Measurements from ENCODE around the gene GPR37. TPM values are rescaled to one million over a fixed set of nuclear protein-coding genes. Genes with fewer than 3 reads are reported as not detected.

GPR37 gene
- total RNA-seq, 6 experiments from 2014 or later, result not detected

GRCh38 chr7:124773938-124774337 is 8.3 kb upstream of the GPR37 start:
- H3K4me1 Mint-ChIP-seq (ENCODE audit: low read depth), result no peaks in the 10 kb centered on the region
- no peak for DNase-seq
- no peaks in the 10 kb centered on the region for H3K9me3 Mint-ChIP-seq
- TF ChIP-seq, protein P1, sequence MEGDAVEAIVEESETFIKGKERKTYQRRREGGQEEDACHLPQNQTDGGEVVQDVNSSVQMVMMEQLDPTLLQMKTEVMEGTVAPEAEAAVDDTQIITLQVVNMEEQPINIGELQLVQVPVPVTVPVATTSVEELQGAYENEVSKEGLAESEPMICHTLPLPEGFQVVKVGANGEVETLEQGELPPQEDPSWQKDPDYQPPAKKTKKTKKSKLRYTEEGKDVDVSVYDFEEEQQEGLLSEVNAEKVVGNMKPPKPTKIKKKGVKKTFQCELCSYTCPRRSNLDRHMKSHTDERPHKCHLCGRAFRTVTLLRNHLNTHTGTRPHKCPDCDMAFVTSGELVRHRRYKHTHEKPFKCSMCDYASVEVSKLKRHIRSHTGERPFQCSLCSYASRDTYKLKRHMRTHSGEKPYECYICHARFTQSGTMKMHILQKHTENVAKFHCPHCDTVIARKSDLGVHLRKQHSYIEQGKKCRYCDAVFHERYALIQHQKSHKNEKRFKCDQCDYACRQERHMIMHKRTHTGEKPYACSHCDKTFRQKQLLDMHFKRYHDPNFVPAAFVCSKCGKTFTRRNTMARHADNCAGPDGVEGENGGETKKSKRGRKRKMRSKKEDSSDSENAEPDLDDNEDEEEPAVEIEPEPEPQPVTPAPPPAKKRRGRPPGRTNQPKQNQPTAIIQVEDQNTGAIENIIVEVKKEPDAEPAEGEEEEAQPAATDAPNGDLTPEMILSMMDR (IDR thresholded peaks at IDR 0.05), result no peak
- H3K4me3 Mint-ChIP-seq, result no peak overlapping the region
- H3K36me3 Mint-ChIP-seq (ENCODE audit: low read depth), result no peaks in the 10 kb centered on the region
- no peak overlapping the region for H3K27ac Mint-ChIP-seq
- no peaks in the 10 kb centered on the region for H3K27me3 Mint-ChIP-seq (ENCODE audit: insufficient read depth)

DNA sequence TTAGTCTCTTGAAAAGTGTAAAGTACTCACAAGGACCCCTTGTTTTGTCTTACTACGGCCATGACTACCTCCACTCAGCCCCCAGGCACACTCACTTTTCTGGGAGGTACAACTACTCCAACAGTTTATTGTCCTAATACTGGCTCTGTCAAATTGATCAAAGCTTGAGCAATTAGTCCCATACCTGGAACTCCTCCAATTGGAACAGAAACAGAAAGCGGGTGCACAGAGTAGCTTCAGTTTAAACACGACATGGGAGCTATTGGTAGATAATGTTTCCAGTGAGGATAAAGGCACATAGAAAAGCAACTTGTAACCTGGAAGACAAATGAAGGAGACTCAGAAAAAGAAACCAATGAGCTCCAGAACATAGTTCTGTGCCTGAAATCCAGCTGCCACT is 7.7 kb upstream of the GPR37 start:
- no peak for DNase-seq
- TF ChIP-seq, protein P1 (IDR thresholded peaks at IDR 0.05), result no peak
- Mint-ChIP-seq H3K27me3 (ENCODE audit: insufficient read depth) (no peaks in the 10 kb centered on the region), H3K27ac (no peak overlapping the region), H3K4me3 (no peak overlapping the region), H3K4me1 (ENCODE audit: low read depth) (no peaks in the 10 kb centered on the region), H3K9me3 (no peaks in the 10 kb centered on the region), H3K36me3 (ENCODE audit: low read depth) (no peaks in the 10 kb centered on the region)

DNA sequence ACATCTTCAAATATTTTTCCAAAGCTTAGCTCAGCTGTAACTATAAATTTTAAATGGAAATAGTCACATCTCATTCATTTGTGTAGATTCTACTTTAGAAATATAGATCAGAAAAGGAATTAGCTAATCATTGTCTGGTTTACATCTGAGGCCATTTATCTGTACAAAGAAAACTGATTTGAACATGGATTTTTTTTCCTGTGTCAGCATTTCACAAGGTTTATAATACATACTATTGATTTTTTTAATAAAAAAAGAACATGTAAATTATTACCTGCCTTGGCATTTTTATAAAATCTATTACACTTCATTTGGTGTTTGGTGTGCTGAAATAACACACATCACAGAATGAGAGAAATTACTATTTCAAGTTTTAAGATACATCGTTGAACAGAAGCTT is 3.5 kb upstream of the GPR37 start:
- DNase-seq, result no peak
- Mint-ChIP-seq H3K27ac (no peak overlapping the region), H3K36me3 (ENCODE audit: low read depth) (no peaks in the 10 kb centered on the region), H3K9me3 (peaks cover 7% of the 10 kb centered on the region; the same call in 1 of the 2 replicates), H3K4me3 (no peak overlapping the region), H3K27me3 (ENCODE audit: insufficient read depth) (peaks cover 2% of the 10 kb centered on the region), H3K4me1 (ENCODE audit: low read depth) (no peaks in the 10 kb centered on the region)
- TF ChIP-seq, protein P1 (IDR thresholded peaks at IDR 0.05), result no peak

- no peak overlapping the region for H3K27ac Mint-ChIP-seq
- H3K27me3 Mint-ChIP-seq (ENCODE audit: insufficient read depth), result peaks cover 7% of the 10 kb centered on the region
- peaks cover 7% of the 10 kb centered on the region; the same call in 1 of the 2 replicates for H3K9me3 Mint-ChIP-seq
- TF ChIP-seq, protein P1 (IDR thresholded peaks at IDR 0.05), result no peak
- no peak for DNase-seq
- no peaks in the 10 kb centered on the region for H3K4me1 Mint-ChIP-seq (ENCODE audit: low read depth)
- no peak overlapping the region for H3K4me3 Mint-ChIP-seq
- no peaks in the 10 kb centered on the region for H3K36me3 Mint-ChIP-seq (ENCODE audit: low read depth)
These were observed 2.9 kb upstream of the GPR37 start for GRCh38 chr7:124768525-124768924.

DNA sequence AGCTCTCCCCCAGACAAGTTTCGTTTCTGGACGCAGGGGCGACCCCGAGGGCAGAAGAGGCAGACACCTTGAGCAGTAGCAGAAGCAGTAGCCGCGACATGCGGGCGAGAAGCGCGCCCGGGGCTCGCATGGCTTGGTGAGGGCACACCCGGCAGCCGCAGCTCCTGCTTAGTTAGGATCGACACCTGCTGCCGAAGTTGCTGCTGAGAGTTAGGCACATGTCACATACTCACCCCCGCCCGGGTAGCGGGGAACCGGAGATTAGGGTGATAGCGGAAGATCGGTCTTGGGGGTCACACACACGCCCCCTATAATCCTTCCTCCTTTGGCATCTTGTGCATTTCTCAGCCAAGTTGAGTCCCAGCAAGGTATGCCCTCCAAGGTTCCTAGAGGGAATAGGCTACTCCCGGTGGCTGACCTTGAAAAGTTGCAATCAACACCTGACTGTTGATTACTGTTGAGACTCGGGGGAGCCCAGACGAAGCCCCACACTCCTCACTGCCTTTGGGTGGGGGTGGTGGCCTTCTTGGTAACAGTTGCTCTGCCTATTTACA is 668 bp downstream of the GPR37 start:
- TF ChIP-seq, protein P1 (IDR thresholded peaks at IDR 0.05), result no peak
- Mint-ChIP-seq H3K4me1 (ENCODE audit: low read depth) (no peaks in the 10 kb centered on the region), H3K36me3 (ENCODE audit: low read depth) (no peaks in the 10 kb centered on the region), H3K4me3 (no peak overlapping the region), H3K9me3 (peaks cover 7% of the 10 kb centered on the region; the same call in 1 of the 2 replicates), H3K27ac (no peak overlapping the region), H3K27me3 (ENCODE audit: insufficient read depth) (peaks cover 10% of the 10 kb centered on the region)
- no peak for DNase-seq
